Bronchial epithelial cell (primary cell): ENCODE measurements around the gene CDC42. TPM values are rescaled to one million over a fixed set of nuclear protein-coding genes. Genes with fewer than 3 reads are reported as not detected.

Experiments
- DNase-seq: peaks from one replicate; pipeline ENCODE4 v3.0.0-alpha.2; 2010; ENCODE audit warnings: low read depth
- FAIRE-seq: peaks from 2 replicates; lab custom pipeline; 2011; peaks lifted over from hg19 to GRCh38; lab: Jason Lieb, UNC
- H3K27me3 ChIP-seq: 2 replicates; pipeline ENCODE4 v1.5.1; 2011; ENCODE audit warnings: low read length; ENCODE audit not compliant: control insufficient read depth, insufficient read depth
- H3K36me3 ChIP-seq: 2 replicates; pipeline ENCODE4 v1.5.1; 2011; ENCODE audit warnings: low read length; ENCODE audit not compliant: control insufficient read depth, insufficient read depth
- H3K4me3 ChIP-seq: 2 replicates; pipeline ENCODE4 v1.5.1; 2011; ENCODE audit warnings: mild to moderate bottlenecking, low read depth, low read length, control low read depth
- CTCF ChIP-seq: IDR thresholded peaks from 2 replicates; pipeline ENCODE4 v1.5.1; 2011; ENCODE audit warnings: mild to moderate bottlenecking, moderate library complexity, low read length, control low read depth, inconsistent platforms; ENCODE audit not compliant: insufficient read depth, severe bottlenecking
- total RNA-seq: library from RNA; depleted of rRNA; stranded (reverse); fragments of >200 nt; gene quantifications from 2 replicates; pipeline ENCODE4 v1.2.1, GENCODE V29; 2014

The CDC42 gene
- total RNA-seq, 1 donor from 2014 or later, result 408 TPM

GRCh38 chr1:22108339-22109105, 56.0 kb downstream of the CDC42 start:
- no peak for FAIRE-seq
- no peak for TF ChIP-seq CTCF
- Histone ChIP-seq H3K27me3 (no peaks in the 10 kb centered on the region), H3K4me3 (no peak overlapping the region), H3K36me3 (peaks cover 17% of the 10 kb centered on the region)
- DNase-seq, result no peak

- FAIRE-seq, result no peak
- peaks cover 24% of the 10 kb centered on the region for H3K36me3 ChIP-seq
- H3K27me3 ChIP-seq, result no peaks in the 10 kb centered on the region
- DNase-seq, result no peak
- TF ChIP-seq CTCF, result no peak
- H3K4me3 ChIP-seq, result no peak overlapping the region
Measured at GRCh38 chr1:22110016-22110415, 57.5 kb downstream of the CDC42 start.

- no peak for TF ChIP-seq CTCF
- DNase-seq (no peak), FAIRE-seq (no peak)
- H3K4me3 ChIP-seq, result no peak overlapping the region
- peaks cover 22% of the 10 kb centered on the region for H3K36me3 ChIP-seq
- no peaks in the 10 kb centered on the region for H3K27me3 ChIP-seq
Measured at GRCh38 chr1:22111115-22111514, 58.6 kb downstream of the CDC42 start.

GRCh38 chr1:22111620-22112019, 59.1 kb downstream of the CDC42 start:
- Histone ChIP-seq H3K4me3 (no peak overlapping the region), H3K36me3 (peaks cover 22% of the 10 kb centered on the region), H3K27me3 (no peaks in the 10 kb centered on the region)
- FAIRE-seq (no peak), DNase-seq (no peak)
- no peak for TF ChIP-seq CTCF

- FAIRE-seq (no peak), DNase-seq (no peak)
- TF ChIP-seq CTCF, result no peak
- peaks cover 22% of the 10 kb centered on the region for H3K36me3 ChIP-seq
- no peak overlapping the region for H3K4me3 ChIP-seq
- no peaks in the 10 kb centered on the region for H3K27me3 ChIP-seq
Measured at GRCh38 chr1:22112554-22112953, 60.0 kb downstream of the CDC42 start.
